Colonic mucosa (tissue), 4 donors: Measurements from ENCODE around the gene PPP2R3B. TPM values are rescaled to one million over a fixed set of nuclear protein-coding genes. Genes with fewer than 3 reads are reported as not detected.

Experiments
- DNase-seq: peaks from one replicate; pipeline ENCODE4 v3.0.0-alpha.2; 2020
- H3K27ac ChIP-seq: fragments of 200-600 bp; one replicate; pipeline ENCODE4 v1.8.0; 2021
- H3K27me3 ChIP-seq: fragments of 200-600 bp; one replicate; pipeline ENCODE4 v1.8.0; 2021
- H3K36me3 ChIP-seq: fragments of 200-600 bp; one replicate; pipeline ENCODE4 v1.8.0; 2021
- H3K4me1 ChIP-seq: fragments of 200-600 bp; one replicate; pipeline ENCODE4 v1.8.0; 2021; ENCODE audit warnings: mild to moderate bottlenecking
- H3K4me3 ChIP-seq: fragments of 200-600 bp; one replicate; pipeline ENCODE4 v1.8.0; 2021
- H3K9ac ChIP-seq, 2 donors: one replicate each; pipeline ENCODE4 v1.7.0; 2013; ENCODE audit warnings: control low read depth in 2 of 2, low read depth in 2 of 2, low read length in 2 of 2
- H3K9me3 ChIP-seq: fragments of 200-600 bp; one replicate; pipeline ENCODE4 v1.8.0; 2021
- CTCF ChIP-seq: fragments of 200-600 bp; IDR thresholded peaks from one replicate; pipeline ENCODE4 v1.8.0; 2022; ENCODE audit warnings: antibody characterized with exemption, mild to moderate bottlenecking
- intact Hi-C: fragments of 100-400 bp; cut with DNase I; formaldehyde crosslinking; loops from one replicate; pipeline ENCODE4 v1.14.1; 2022
- total RNA-seq, 2 donors: library from RNA; stranded (reverse); fragmentation: NEBNext Ultra II Directional in 1 of 2; extraction: Animal tissue kit (Norgen Biotek cat#: 25700) in 1 of 2; gene quantifications; one replicate each; pipeline ENCODE4 v1.2.1, GENCODE V29; 2021
- donor health status: healthy.
- donor health status: DM: no; HTN: no; CAD: no.
- donor health status: DM: no; HTN: no; CAD: no.

PPP2R3B gene
- total RNA-seq, 2 donors from 2014 or later: 8.7 to 22.9 TPM

GRCh38 chrX:362351-362750 lies 24.4 kb downstream of the PPP2R3B start:
- no peak for TF ChIP-seq CTCF
- no peaks in the 10 kb centered on the region for H3K4me1 ChIP-seq
- DNase-seq: no peak
- H3K9ac ChIP-seq: no peak overlapping the region
- intact Hi-C loops: no loop called here
- H3K27me3 ChIP-seq: no peaks in the 10 kb centered on the region
- no peak overlapping the region for H3K27ac ChIP-seq
- H3K4me3 ChIP-seq: no peak overlapping the region
- H3K36me3 ChIP-seq: no peaks in the 10 kb centered on the region
- H3K9me3 ChIP-seq: no peaks in the 10 kb centered on the region

- no peak for DNase-seq
- H3K4me3 ChIP-seq: no peak overlapping the region
- H3K36me3 ChIP-seq: no peaks in the 10 kb centered on the region
- no peaks in the 10 kb centered on the region for H3K27me3 ChIP-seq
- no peak overlapping the region for H3K27ac ChIP-seq
- no peak overlapping the region for H3K9ac ChIP-seq
- H3K4me1 ChIP-seq: no peaks in the 10 kb centered on the region
- TF ChIP-seq CTCF: no peak
- intact Hi-C loops: no loop called here
- no peaks in the 10 kb centered on the region for H3K9me3 ChIP-seq
These were observed 25.2 kb downstream of the PPP2R3B start for GRCh38 chrX:361231-362145.

GRCh38 chrX:360496-361150 lies 26.1 kb downstream of the PPP2R3B start:
- no peaks in the 10 kb centered on the region for H3K9me3 ChIP-seq
- no peak for DNase-seq
- intact Hi-C loops: no loop called here
- H3K4me3 ChIP-seq: no peak overlapping the region
- H3K36me3 ChIP-seq: no peaks in the 10 kb centered on the region
- H3K9ac ChIP-seq: no peak overlapping the region
- H3K27ac ChIP-seq: no peak overlapping the region
- no peaks in the 10 kb centered on the region for H3K4me1 ChIP-seq
- H3K27me3 ChIP-seq: no peaks in the 10 kb centered on the region
- no peak for TF ChIP-seq CTCF

GRCh38 chrX:358651-359143 lies 28.0 kb downstream of the PPP2R3B start:
- Histone ChIP-seq H3K4me1 (no peaks in the 10 kb centered on the region), H3K27ac (no peak overlapping the region), H3K27me3 (no peaks in the 10 kb centered on the region), H3K9ac (no peak overlapping the region), H3K9me3 (no peaks in the 10 kb centered on the region), H3K36me3 (no peaks in the 10 kb centered on the region), H3K4me3 (no peak overlapping the region)
- DNase-seq: no peak
- intact Hi-C loops: no loop called here
- TF ChIP-seq CTCF: no peak

GRCh38 chrX:357693-358471 lies 28.8 kb downstream of the PPP2R3B start:
- Histone ChIP-seq H3K9me3 (no peaks in the 10 kb centered on the region), H3K36me3 (no peaks in the 10 kb centered on the region), H3K27ac (no peak overlapping the region), H3K27me3 (no peaks in the 10 kb centered on the region), H3K4me1 (no peaks in the 10 kb centered on the region), H3K9ac (no peak overlapping the region), H3K4me3 (no peak overlapping the region)
- no peak for TF ChIP-seq CTCF
- DNase-seq: no peak
- intact Hi-C loops: no loop called here
